Measurements from ENCODE around the gene PJA2. TPM values are rescaled to one million over a fixed set of nuclear protein-coding genes. Genes with fewer than 3 reads are reported as not detected.

The PJA2 gene
- total and polyA plus RNA-seq, 4 donors: 23.6 to 69.2 (median 42.8) TPM

DNA sequence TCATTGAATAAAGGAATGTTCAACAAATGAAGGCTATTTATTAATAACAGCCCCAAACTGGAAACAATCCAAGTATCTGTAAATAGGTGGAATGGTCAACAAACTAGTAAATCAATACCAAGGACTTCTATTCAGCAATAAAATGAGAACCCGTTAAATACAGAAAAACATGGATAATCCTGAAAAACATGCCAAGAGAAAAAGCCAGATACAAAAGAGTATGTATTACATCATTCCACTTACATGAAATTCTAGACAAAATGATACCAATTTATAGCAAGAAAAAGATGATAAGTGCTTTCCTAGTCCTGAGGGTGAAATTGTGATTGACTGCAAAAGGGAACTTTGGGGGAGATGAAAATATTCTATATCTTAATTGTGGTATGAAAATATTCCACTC is 3.1 kb downstream of the PJA2 start:
- Histone ChIP-seq H3K9ac (ENCODE audit: low read depth in 1 of 2, low read length in 2 of 2) (no peak overlapping the region), H3K4me3 (ENCODE audit: low read depth in 1 of 3, low read length in 3 of 3) (no peak overlapping the region), H3K9me3 (ENCODE audit: control insufficient read depth in 4 of 4, low read length in 3 of 4) (no peaks in the 10 kb centered on the region), H3K27ac (ENCODE audit: low read depth in 1 of 2, low read length in 2 of 2) (no peak overlapping the region), H3K4me1 (ENCODE audit: control insufficient read depth in 4 of 4, insufficient read depth in 4 of 4, low read length in 3 of 4) (peaks cover 5 to 31% (median 22%) of the 10 kb centered on the region in 4 donors), H3K36me3 (ENCODE audit: control insufficient read depth in 4 of 4, insufficient read depth in 3 of 4, low read depth in 1 of 4, low read length in 3 of 4) (peaks cover 0 to 3% (median 0%) of the 10 kb centered on the region in 4 donors), H3K27me3 (ENCODE audit: control insufficient read depth in 4 of 4, insufficient read depth in 4 of 4, low read length in 3 of 4) (no peaks in the 10 kb centered on the region)
- 10% methylated on average over 1 of the region's 1 CpG for WGBS
- no peak for TF ChIP-seq TAF1 (conservative IDR thresholded peaks at IDR 0.05)
- TF ChIP-seq, protein P1, sequence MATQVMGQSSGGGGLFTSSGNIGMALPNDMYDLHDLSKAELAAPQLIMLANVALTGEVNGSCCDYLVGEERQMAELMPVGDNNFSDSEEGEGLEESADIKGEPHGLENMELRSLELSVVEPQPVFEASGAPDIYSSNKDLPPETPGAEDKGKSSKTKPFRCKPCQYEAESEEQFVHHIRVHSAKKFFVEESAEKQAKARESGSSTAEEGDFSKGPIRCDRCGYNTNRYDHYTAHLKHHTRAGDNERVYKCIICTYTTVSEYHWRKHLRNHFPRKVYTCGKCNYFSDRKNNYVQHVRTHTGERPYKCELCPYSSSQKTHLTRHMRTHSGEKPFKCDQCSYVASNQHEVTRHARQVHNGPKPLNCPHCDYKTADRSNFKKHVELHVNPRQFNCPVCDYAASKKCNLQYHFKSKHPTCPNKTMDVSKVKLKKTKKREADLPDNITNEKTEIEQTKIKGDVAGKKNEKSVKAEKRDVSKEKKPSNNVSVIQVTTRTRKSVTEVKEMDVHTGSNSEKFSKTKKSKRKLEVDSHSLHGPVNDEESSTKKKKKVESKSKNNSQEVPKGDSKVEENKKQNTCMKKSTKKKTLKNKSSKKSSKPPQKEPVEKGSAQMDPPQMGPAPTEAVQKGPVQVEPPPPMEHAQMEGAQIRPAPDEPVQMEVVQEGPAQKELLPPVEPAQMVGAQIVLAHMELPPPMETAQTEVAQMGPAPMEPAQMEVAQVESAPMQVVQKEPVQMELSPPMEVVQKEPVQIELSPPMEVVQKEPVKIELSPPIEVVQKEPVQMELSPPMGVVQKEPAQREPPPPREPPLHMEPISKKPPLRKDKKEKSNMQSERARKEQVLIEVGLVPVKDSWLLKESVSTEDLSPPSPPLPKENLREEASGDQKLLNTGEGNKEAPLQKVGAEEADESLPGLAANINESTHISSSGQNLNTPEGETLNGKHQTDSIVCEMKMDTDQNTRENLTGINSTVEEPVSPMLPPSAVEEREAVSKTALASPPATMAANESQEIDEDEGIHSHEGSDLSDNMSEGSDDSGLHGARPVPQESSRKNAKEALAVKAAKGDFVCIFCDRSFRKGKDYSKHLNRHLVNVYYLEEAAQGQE (IDR thresholded peaks at IDR 0.05): no peak
- TF ChIP-seq JUND (IDR thresholded peaks at IDR 0.05): no peak
- no peak for TF ChIP-seq GABPA (IDR thresholded peaks at IDR 0.05 in 1 of 2, conservative IDR thresholded peaks at IDR 0.05 in 1 of 2)
- no peak for TF ChIP-seq YY1 (IDR thresholded peaks at IDR 0.05)
- TF ChIP-seq, protein P2, sequence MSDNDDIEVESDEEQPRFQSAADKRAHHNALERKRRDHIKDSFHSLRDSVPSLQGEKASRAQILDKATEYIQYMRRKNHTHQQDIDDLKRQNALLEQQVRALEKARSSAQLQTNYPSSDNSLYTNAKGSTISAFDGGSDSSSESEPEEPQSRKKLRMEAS (IDR thresholded peaks at IDR 0.05): no peak
- TF ChIP-seq RAD21 (IDR thresholded peaks at IDR 0.05): no peak
- no peak for TF ChIP-seq HNF4A (conservative IDR thresholded peaks at IDR 0.05)
- no peak for DNase-seq (ENCODE audit: low spot score)

DNA sequence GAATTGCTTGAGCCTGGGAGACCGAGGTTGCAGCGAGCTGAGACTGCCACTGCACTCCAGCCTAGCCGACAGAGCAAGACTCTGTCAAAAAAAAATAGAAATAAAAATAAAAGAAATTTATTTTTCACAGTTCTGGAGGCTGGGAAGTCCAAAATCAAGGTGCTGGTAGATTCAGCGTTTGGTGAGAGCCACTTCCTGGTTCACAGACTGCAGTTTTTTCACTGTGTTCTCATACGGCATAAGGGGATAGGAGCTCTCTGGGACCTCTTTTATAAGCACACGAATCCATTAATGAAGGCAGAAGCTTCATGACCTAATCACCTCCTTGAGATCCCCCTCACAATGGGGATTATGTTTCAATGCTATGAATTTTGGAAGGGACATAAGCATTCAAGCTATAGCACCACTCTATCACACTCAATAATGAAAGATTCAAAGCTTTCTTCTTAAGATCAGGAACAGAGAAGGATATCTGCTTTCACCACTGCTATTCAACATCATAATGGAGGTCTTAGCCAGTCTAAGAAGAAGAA is 5.3 kb downstream of the PJA2 start:
- Histone ChIP-seq H3K4me3 (ENCODE audit: low read depth in 1 of 3, low read length in 3 of 3) (no peak overlapping the region), H3K27me3 (ENCODE audit: control insufficient read depth in 4 of 4, insufficient read depth in 4 of 4, low read length in 3 of 4) (no peaks in the 10 kb centered on the region), H3K27ac (ENCODE audit: low read depth in 1 of 2, low read length in 2 of 2) (no peak overlapping the region), H3K9ac (ENCODE audit: low read depth in 1 of 2, low read length in 2 of 2) (no peak overlapping the region), H3K36me3 (ENCODE audit: control insufficient read depth in 4 of 4, insufficient read depth in 3 of 4, low read depth in 1 of 4, low read length in 3 of 4) (peaks cover 0 to 3% (median 0%) of the 10 kb centered on the region in 4 donors), H3K9me3 (ENCODE audit: control insufficient read depth in 4 of 4, low read length in 3 of 4) (no peaks in the 10 kb centered on the region), H3K4me1 (ENCODE audit: control insufficient read depth in 4 of 4, insufficient read depth in 4 of 4, low read length in 3 of 4) (peaks cover 8 to 36% (median 26%) of the 10 kb centered on the region in 4 donors)
- DNase-seq (ENCODE audit: low spot score): no peak
- 78% methylated on average over 6 of the region's 6 CpGs for WGBS
- TF ChIP-seq RXRA (IDR thresholded peaks at IDR 0.05) (no peak), NR2F2 (IDR thresholded peaks at IDR 0.05) (no peak), JUND (IDR thresholded peaks at IDR 0.05) (no peak), FOXA1 (IDR thresholded peaks at IDR 0.05) (no peak), HNF4A (conservative IDR thresholded peaks at IDR 0.05) (no peak)
- TF ChIP-seq, protein P3, sequence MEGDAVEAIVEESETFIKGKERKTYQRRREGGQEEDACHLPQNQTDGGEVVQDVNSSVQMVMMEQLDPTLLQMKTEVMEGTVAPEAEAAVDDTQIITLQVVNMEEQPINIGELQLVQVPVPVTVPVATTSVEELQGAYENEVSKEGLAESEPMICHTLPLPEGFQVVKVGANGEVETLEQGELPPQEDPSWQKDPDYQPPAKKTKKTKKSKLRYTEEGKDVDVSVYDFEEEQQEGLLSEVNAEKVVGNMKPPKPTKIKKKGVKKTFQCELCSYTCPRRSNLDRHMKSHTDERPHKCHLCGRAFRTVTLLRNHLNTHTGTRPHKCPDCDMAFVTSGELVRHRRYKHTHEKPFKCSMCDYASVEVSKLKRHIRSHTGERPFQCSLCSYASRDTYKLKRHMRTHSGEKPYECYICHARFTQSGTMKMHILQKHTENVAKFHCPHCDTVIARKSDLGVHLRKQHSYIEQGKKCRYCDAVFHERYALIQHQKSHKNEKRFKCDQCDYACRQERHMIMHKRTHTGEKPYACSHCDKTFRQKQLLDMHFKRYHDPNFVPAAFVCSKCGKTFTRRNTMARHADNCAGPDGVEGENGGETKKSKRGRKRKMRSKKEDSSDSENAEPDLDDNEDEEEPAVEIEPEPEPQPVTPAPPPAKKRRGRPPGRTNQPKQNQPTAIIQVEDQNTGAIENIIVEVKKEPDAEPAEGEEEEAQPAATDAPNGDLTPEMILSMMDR (IDR thresholded peaks at IDR 0.05; ENCODE audit: low read depth, low read length, missing input control): no peak
- TF ChIP-seq, protein P2 (IDR thresholded peaks at IDR 0.05): no peak
